Lung (tissue), 12 donors: ENCODE measurements around the gene PFKFB2. TPM values are rescaled to one million over a fixed set of nuclear protein-coding genes. Genes with fewer than 3 reads are reported as not detected.

Experiments used
- ATAC-seq: fragments of 200-7000 bp; cut with Tn5 transposase; one replicate; pipeline ENCODE4 v1.9.1; 2020; ENCODE audit warnings: moderate number of reproducible peaks; ENCODE audit not compliant: insufficient read depth, low FRiP score
- DNase-seq, 3 donors: peaks; one replicate each; pipeline ENCODE4 v3.0.0-alpha.2; 2013 to 2017
- H3K27ac ChIP-seq, 2 donors: one replicate each; pipeline ENCODE4 v1.5.1; 2013; ENCODE audit warnings: mild to moderate bottlenecking in 2 of 2, moderate library complexity in 2 of 2, control low read depth in 1 of 2, inconsistent platforms in 1 of 2, low read depth in 1 of 2, low read length in 1 of 2
- H3K27me3 ChIP-seq, 3 donors: one replicate each; pipeline ENCODE4 v1.5.1; 2013; ENCODE audit warnings: low read length in 2 of 3; ENCODE audit not compliant: control insufficient read depth in 3 of 3, insufficient read depth in 3 of 3
- H3K36me3 ChIP-seq, 4 donors: one replicate each; pipeline ENCODE4 v1.5.1; 2013; ENCODE audit warnings: low read length in 4 of 4, mild to moderate bottlenecking in 1 of 4, moderate library complexity in 1 of 4; ENCODE audit not compliant: control insufficient read depth in 4 of 4, insufficient read depth in 4 of 4
- H3K4me1 ChIP-seq, 5 donors: one replicate each; pipeline ENCODE4 v1.5.1; 2013; ENCODE audit warnings: low read length in 5 of 5, mild to moderate bottlenecking in 2 of 5, moderate library complexity in 1 of 5; ENCODE audit not compliant: control insufficient read depth in 5 of 5, insufficient read depth in 5 of 5
- H3K4me3 ChIP-seq: one replicate; pipeline ENCODE4 v1.5.1; 2013; ENCODE audit warnings: mild to moderate bottlenecking, control low read depth, moderate library complexity
- H3K9ac ChIP-seq, 2 donors: one replicate each; pipeline ENCODE4 v1.5.1; 2013; ENCODE audit warnings: low read length in 2 of 2, control low read depth in 1 of 2; ENCODE audit not compliant: insufficient read depth in 1 of 2
- H3K9me3 ChIP-seq, 4 donors: one replicate each; pipeline ENCODE4 v1.5.1; 2013; ENCODE audit warnings: low read length in 3 of 4, mild to moderate bottlenecking in 1 of 4, moderate library complexity in 1 of 4; ENCODE audit not compliant: control insufficient read depth in 4 of 4, insufficient read depth in 3 of 4
- WGBS, 2 donors: extraction: QIAGEN DNeasy Blood & Tissue Kit; methylation state at CpG; one replicate each; pipeline ENCODE4 v1.1.7; 2013; 5-methylcytosine and 5-hydroxymethylcytosine counted together
- polyA plus RNA-seq, 2 donors: library from polyadenylated mRNA; stranded (reverse); fragments of 200-250 nt; gene quantifications; one replicate each; pipeline ENCODE4 v1.2.1, GENCODE V29; 2013
- total RNA-seq, 2 donors: library from RNA; depleted of rRNA in 1 of 2; stranded (reverse); fragments of >200 nt in 1 of 2; gene quantifications; one replicate each; pipeline ENCODE4 v1.2.1, GENCODE V29; 2014 to 2021
- TF ChIP-seq, protein P1 (sequence below): IDR thresholded peaks from 2 replicates; pipeline ENCODE4 v1.5.1; 2012; ENCODE audit warnings: mild to moderate bottlenecking; ENCODE audit errors: control extremely low read depth, extremely low read depth
- donor health status: control.
- donor health status: control.
- donor health status: Bipolar disorder and iron deficiency.
- donor health status: healthy.
- donor health status: DM: yes; HTN: yes; CAD: no.

Gene PFKFB2
- total and polyA plus RNA-seq, 4 donors, result 19.9 to 52.3 (median 39.6) TPM

DNA sequence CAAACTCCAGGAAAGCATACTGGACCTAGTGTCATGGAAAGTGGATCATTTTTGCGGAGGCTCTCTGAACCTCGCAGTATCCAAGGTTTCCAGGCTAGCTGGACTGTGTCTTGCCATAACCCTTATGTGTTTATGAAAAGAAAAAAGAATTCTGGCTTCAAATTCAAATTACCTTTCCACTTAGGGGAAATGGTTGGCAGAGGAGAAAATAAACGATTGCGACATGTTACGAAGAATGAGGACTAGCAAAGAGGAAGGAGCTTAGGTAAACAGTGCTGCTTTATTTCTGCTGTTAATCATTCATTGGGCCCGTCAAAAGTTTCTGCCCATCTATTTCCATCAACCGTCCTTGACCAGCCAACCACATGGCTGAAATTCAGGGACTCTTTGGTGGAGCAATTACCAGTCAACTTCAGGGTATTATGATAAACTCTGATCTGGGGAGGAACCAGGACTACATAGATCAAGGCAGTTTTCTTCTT, 50.9 kb downstream of the PFKFB2 start, which contains the start of gene C4BPA:
Gene C4BPA, plus strand, starts transcription at position 342 of the 482 bp plus-strand sequence. CDS start 8,793 bp downstream, outside the sequence.
- H3K27ac ChIP-seq, result peak within 1 kb of the TSS in 1 of 2 donors; percentile 75
- WGBS, 2 donors, result 37 to 47% methylated on average over 7 of the region's 7 CpGs
- no peaks in the 10 kb centered on the region for H3K36me3 ChIP-seq
- no peaks in the 10 kb centered on the region for H3K27me3 ChIP-seq
- H3K9ac ChIP-seq, result no peak within 1 kb of the TSS
- no peaks in the 10 kb centered on the region for H3K4me1 ChIP-seq
- TF ChIP-seq, protein P1, sequence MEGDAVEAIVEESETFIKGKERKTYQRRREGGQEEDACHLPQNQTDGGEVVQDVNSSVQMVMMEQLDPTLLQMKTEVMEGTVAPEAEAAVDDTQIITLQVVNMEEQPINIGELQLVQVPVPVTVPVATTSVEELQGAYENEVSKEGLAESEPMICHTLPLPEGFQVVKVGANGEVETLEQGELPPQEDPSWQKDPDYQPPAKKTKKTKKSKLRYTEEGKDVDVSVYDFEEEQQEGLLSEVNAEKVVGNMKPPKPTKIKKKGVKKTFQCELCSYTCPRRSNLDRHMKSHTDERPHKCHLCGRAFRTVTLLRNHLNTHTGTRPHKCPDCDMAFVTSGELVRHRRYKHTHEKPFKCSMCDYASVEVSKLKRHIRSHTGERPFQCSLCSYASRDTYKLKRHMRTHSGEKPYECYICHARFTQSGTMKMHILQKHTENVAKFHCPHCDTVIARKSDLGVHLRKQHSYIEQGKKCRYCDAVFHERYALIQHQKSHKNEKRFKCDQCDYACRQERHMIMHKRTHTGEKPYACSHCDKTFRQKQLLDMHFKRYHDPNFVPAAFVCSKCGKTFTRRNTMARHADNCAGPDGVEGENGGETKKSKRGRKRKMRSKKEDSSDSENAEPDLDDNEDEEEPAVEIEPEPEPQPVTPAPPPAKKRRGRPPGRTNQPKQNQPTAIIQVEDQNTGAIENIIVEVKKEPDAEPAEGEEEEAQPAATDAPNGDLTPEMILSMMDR, result no peak
- no peaks in the 10 kb centered on the region for H3K9me3 ChIP-seq
- peak in 1 of 3 donors; percentile 25 for DNase-seq
- ATAC-seq, result peak; percentile 77
- no peak within 1 kb of the TSS for H3K4me3 ChIP-seq

DNA sequence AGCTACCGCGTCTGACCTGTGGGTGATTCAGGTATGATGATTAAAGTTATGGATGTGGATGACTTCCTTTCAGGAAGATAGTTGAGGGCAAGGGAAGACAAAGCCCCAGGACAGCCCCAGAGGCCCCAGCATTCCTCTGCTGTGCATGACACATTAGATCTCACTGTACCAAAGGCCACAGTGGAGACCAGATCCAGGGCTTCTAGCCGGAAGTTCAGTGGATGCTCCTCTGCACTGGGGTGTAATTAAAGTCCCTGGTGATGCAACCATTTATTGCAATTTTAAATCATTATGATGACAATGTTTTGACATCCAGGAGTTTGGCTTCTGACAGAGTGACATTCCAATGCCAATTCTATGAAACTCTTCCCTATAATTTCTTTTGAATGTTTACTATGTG, 55.9 kb downstream of the PFKFB2 start:
- TF ChIP-seq, protein P1, result no peak
- no peak overlapping the region for H3K4me3 ChIP-seq

DNA sequence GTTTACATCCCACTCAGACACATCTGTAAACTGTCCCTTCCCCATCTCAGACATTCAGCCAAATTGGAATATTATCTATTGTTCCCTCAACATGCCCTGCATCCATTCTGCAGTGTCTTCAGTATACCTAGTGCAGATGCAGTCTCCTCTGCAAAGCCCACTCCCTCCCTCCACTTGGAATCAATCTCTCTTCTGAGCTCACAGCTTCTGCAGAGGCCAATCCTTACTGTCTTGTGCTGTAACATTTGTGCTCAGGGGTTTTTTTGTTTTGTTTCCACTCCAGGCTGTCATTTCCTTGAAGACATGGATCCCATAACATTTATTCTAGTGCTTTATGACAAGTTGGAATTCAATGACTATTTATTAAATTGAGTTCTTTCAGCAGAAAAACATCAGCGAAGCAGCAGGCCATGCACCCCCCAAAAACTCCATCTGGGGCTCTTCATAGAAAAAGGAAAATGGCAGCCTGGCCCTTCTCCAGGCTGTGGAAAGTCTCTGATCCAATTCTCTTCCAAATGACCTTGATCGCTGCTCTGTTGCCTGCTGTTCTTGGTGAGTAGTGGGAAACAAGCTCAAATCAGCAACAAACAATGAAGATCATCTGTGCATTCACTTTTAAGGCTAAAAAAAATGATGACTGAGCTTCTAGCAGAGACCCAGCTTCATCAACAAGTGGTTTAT, 59.7 kb downstream of the PFKFB2 start:
- no peak overlapping the region for H3K4me3 ChIP-seq
- H3K9ac ChIP-seq, result no peak overlapping the region
- 79 to 85% methylated on average over 2 of the region's 2 CpGs for WGBS, 2 donors
- ATAC-seq (no peak), DNase-seq (no peak)
- no peaks in the 10 kb centered on the region for H3K9me3 ChIP-seq
- TF ChIP-seq, protein P1, result no peak
- no peaks in the 10 kb centered on the region for H3K36me3 ChIP-seq
- H3K4me1 ChIP-seq, result no peaks in the 10 kb centered on the region
- peaks cover 0 to 3% (median 0%) of the 10 kb centered on the region in 3 donors for H3K27me3 ChIP-seq
- no peak overlapping the region for H3K27ac ChIP-seq

More for the DNA sequence above, 55.9 kb downstream of the PFKFB2 start:
- Histone ChIP-seq H3K9ac (no peak overlapping the region), H3K36me3 (no peaks in the 10 kb centered on the region), H3K9me3 (no peaks in the 10 kb centered on the region), H3K27ac (no peak overlapping the region), H3K27me3 (peaks cover 0 to 3% (median 0%) of the 10 kb centered on the region in 3 donors), H3K4me1 (no peaks in the 10 kb centered on the region)
- DNase-seq, result no peak
- 83 to 89% methylated on average over 3 of the region's 3 CpGs for WGBS, 2 donors
- no peak for ATAC-seq
